Cardiac fibroblast (primary cell): ENCODE data around the gene DAND5.
"Not testable (repeated sequence)": the region's sequence is repeated elsewhere in the genome, so short reads cannot be mapped to it uniquely, and the experiment has no call there.

ENCODE experiments used
- DNase-seq, 2 donors: peaks; one replicate each; pipeline versions ENCODE4 v3.0.0 to v3.0.0-alpha.2; 2010; ENCODE audit warnings: low read depth in 2 of 2
- H3K4me3 ChIP-seq, 2 donors: replicated peaks in 1 of 2; 1 replicate in 1 of 2; 2 replicates in 1 of 2; pipeline ENCODE4 v1.5.1; 2011; ENCODE audit warnings: low read depth in 2 of 2, low read length in 2 of 2, mild to moderate bottlenecking in 2 of 2, moderate library complexity in 1 of 2
- TF ChIP-seq, protein P1 (sequence below): IDR thresholded peaks from one replicate; pipeline ENCODE4 v1.5.1; 2011; ENCODE audit warnings: low read depth, mild to moderate bottlenecking, low read length, inconsistent platforms

The DAND5 gene

DNA sequence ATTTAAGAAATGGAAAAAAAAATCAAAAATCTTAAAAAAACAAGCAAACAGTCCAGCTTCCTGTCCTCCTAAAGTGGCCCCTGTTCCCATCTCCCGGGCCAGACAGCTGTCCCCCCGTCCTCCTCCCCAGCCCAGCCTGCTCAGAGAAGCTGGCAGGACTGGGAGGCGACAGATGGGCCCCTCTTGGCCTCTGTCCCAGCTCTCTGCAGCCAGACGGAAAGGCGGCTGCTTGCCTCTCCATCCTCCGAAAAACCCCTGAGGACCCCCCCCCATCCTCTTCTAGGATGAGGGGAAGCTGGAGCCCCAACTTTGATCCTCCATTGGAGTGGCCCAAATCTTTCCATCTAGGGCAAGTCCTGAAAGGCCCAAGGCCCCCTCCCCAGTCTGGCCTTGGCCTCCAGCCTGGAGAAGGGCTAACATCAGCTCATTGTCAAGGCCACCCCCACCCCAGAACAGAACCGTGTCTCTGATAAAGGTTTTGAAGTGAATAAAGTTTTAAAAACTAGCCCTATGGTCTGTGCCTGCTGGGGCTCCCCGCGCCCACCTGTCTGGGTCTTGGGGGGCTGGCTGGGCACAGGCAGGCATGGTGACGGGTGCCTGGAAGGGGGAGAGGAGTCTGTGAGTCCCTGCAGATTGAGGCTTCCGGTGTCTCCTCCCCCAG, 16.1 kb upstream of the DAND5 start:
- TF ChIP-seq, protein P1, sequence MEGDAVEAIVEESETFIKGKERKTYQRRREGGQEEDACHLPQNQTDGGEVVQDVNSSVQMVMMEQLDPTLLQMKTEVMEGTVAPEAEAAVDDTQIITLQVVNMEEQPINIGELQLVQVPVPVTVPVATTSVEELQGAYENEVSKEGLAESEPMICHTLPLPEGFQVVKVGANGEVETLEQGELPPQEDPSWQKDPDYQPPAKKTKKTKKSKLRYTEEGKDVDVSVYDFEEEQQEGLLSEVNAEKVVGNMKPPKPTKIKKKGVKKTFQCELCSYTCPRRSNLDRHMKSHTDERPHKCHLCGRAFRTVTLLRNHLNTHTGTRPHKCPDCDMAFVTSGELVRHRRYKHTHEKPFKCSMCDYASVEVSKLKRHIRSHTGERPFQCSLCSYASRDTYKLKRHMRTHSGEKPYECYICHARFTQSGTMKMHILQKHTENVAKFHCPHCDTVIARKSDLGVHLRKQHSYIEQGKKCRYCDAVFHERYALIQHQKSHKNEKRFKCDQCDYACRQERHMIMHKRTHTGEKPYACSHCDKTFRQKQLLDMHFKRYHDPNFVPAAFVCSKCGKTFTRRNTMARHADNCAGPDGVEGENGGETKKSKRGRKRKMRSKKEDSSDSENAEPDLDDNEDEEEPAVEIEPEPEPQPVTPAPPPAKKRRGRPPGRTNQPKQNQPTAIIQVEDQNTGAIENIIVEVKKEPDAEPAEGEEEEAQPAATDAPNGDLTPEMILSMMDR: no peak
- no peak for DNase-seq
- no peak overlapping the region for H3K4me3 ChIP-seq

DNA sequence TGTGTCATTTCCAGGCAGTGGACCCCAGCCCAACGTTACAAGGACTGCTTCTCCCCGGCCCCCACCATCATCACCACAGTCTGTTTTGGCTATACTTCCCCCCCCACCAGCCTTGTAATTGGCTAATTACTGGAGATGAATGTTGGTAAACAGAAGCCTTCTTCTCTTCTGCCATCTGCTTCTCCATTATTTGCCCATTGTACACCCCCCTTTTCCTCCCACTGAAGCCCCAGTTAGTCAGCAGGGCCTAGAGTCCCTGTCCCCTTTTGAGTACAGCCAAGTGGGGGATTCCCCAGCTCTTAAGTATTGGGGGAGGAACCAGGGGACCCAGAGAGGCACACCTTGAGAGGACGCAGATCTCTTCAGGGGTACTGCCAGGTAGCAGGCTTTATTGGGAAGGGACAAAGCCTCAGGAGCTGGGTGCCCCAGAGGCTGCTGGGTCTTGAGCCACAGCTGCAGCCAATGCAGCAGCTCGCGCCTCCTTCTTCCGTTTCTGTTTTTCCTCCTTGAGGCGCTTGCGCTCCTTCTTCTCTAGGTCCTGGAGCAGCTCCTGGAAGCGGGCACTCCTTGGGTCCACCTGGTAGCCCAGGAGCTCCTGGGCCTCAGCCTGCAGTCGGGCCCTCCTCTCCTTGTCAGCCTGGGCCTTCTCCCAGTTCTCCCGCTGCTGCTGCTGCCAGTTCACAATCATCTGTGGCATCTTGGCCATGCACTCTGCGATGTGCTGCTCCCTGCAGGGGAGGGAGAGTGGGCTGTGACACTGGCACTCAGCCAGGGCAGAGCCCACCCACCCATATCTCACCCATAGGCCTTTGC, 15.4 kb upstream of the DAND5 start:
- no peak for DNase-seq
- TF ChIP-seq, protein P1: no peak
- no peak overlapping the region for H3K4me3 ChIP-seq

GRCh38 chr19:12954612-12954962, 14.8 kb upstream of the DAND5 start:
- no peak for DNase-seq

DNA sequence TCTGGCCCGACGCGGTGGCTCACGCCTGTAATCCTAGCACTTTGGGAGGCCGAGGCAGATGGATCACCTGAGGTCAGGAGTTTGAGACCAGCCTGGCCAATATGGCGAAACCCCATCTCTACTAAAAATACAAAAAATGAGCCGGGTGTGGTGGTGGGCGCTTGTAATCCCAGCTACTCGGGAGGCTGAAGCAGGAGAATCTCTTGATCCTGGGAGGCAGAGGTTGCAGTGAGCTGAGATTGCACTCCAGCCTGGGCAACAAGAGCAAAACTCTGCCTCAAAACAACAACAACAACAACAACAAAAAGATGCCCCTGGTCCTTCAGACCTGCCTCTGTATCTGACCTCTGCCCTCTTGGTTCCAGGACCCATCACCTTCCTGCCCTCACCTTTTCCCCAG, 13.8 kb upstream of the DAND5 start:
- H3K4me3 ChIP-seq: peak overlapping the region; percentile 95 to 99
- not testable (repeated sequence) for DNase-seq

More at GRCh38 chr19:12954612-12954962, 14.8 kb upstream of the DAND5 start:
- TF ChIP-seq, protein P1: no peak
- no peak overlapping the region for H3K4me3 ChIP-seq

- no peak for DNase-seq
- TF ChIP-seq, protein P1: no peak
- H3K4me3 ChIP-seq: peak overlapping the region; percentile 95 to 99
Observed at GRCh38 chr19:12955996-12956395, 13.4 kb upstream of the DAND5 start.

DNA sequence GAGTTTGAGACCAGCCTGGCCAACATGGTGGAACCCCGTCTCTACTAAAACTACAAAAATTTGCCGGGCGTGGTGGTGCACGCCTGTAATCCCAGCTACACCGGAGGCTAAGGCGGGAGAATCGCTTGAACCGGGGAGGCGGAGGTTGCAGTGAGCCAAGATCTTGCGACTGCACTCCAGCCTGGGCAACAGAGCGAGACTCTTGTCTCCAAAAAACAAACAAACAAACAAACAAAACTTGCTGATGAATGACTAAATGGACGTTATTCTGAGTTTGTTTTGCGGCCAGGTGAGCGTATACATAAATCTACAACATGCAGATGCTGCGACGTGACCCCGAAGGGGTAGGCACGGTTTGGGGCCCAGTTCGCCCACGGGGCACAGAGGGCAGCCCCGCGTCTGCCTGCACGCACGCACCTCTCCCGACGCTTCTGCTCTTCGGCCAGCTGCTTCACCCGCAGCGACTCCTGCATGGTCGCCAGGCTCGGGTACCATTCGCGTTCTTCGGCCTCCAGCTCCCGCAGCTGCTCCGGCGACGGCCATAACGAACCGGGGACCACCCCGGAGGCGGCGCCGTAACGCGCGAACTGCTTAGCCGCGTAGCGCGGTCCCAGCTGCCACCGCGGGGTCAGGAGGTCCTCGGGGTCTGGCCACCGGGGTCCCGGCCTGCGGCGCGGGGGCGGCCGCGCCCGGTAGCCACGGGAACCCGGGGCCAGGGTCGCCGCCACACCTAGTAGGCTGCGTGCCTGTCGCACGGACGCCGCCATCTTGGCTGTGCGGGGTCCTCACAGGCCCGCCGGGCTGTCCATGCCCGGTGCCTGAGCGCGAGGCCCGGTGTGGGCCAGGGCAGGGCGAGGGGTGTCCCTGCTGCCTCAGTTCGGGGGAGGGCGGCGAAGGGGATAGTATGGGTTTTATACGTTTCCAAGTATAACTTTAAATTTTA, 12.7 kb upstream of the DAND5 start, which contains the start of gene GADD45GIP1:
GADD45GIP1 (minus strand) TSS at position 778 of the 943 bp plus-strand sequence; CDS start at position 767, 11 bp downstream.
- TF ChIP-seq, protein P1: no peak
- peak within 1 kb of the TSS; percentile 95 to 99 for H3K4me3 ChIP-seq
- DNase-seq: peak; percentile 79 to 80

DNA sequence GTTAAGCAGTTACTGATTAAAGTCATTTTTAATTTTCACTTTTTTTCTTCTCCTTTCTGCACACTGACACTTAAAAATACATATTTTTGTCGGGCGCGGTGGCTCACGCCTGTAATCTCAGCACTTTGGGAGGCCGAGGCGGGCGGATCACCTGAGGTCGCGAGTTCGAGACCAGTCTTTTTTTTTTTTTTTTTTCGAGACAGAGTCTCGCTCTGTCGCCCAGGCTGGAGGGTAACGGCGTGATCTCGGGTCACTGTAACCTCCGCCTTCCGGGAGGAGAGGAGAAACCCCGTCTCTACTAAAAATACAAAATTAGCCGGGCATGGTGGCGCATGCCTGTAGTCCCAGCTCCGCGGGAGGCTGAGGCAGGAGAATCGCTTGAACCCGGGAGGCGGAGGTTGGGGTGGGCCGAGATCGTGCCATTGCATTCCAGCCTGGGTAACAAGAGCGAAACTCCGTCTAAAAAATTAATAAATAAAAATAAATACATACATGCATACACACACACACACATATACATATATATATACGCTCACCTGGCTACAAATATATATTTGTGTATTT, 11.9 kb upstream of the DAND5 start:
- not testable (repeated sequence) for DNase-seq
- H3K4me3 ChIP-seq: peak overlapping the region; percentile 95 to 99
